ENCODE results near the gene RPS2.
A peak's percentile ranks its signal among the peaks of the same experiment; 100 is the strongest.
"Not testable (repeated sequence)": the region's sequence is repeated elsewhere in the genome, so short reads cannot be mapped to it uniquely, and the experiment has no call there.

RPS2 gene

GRCh38 chr16:1940273-1941161 is 24.1 kb downstream of the RPS2 start:
- H3K36me3 ChIP-seq, result peaks cover 61% of the 10 kb centered on the region
- H3K9me3 ChIP-seq, result no peaks in the 10 kb centered on the region
- peak overlapping the region; percentile 75 to 96 for H3K4me3 ChIP-seq (ENCODE audit: low read depth in 1 of 2, low read length in 1 of 2)
- no peaks in the 10 kb centered on the region for H3K27me3 ChIP-seq
- no peak for TF ChIP-seq CTCF (IDR thresholded peaks at IDR 0.05)
- peaks cover 69 to 75% of the 10 kb centered on the region in 2 experiments for H3K4me1 ChIP-seq (ENCODE audit: control insufficient read depth in 1 of 2, insufficient read depth in 1 of 2, low read depth in 1 of 2, low read length in 1 of 2)
- H3K27ac ChIP-seq, result peak overlapping the region; percentile 99

- Histone ChIP-seq H3K36me3 (peaks cover 68% of the 10 kb centered on the region), H3K4me3 (ENCODE audit: low read depth in 1 of 2, low read length in 1 of 2) (peak overlapping the region; percentile 75 to 96), H3K27ac (peak overlapping the region; percentile 99), H3K4me1 (ENCODE audit: control insufficient read depth in 1 of 2, insufficient read depth in 1 of 2, low read depth in 1 of 2, low read length in 1 of 2) (peaks cover 76 to 82% of the 10 kb centered on the region in 2 experiments)
- not testable (repeated sequence) for H3K27me3 ChIP-seq, H3K9me3 ChIP-seq
These were observed 24.8 kb downstream of the RPS2 start for GRCh38 chr16:1939833-1940232.

- Histone ChIP-seq H3K4me3 (ENCODE audit: low read depth in 1 of 2, low read length in 1 of 2) (peak overlapping the region; percentile 75 to 96), H3K27me3 (no peaks in the 10 kb centered on the region), H3K4me1 (ENCODE audit: control insufficient read depth in 1 of 2, insufficient read depth in 1 of 2, low read depth in 1 of 2, low read length in 1 of 2) (peaks cover 84 to 88% of the 10 kb centered on the region in 2 experiments), H3K9me3 (no peaks in the 10 kb centered on the region), H3K36me3 (peaks cover 72% of the 10 kb centered on the region), H3K27ac (peak overlapping the region; percentile 99)
- no peak for TF ChIP-seq CTCF (IDR thresholded peaks at IDR 0.05)
These were observed 25.7 kb downstream of the RPS2 start for GRCh38 chr16:1938910-1939309.

GRCh38 chr16:1938316-1938715 is 26.3 kb downstream of the RPS2 start:
- Histone ChIP-seq H3K4me1 (ENCODE audit: control insufficient read depth in 1 of 2, insufficient read depth in 1 of 2, low read depth in 1 of 2, low read length in 1 of 2) (peaks cover 84 to 88% of the 10 kb centered on the region in 2 experiments), H3K36me3 (peaks cover 72% of the 10 kb centered on the region), H3K4me3 (ENCODE audit: low read depth in 1 of 2, low read length in 1 of 2) (peak overlapping the region; percentile 75 to 96)

GRCh38 chr16:1936945-1937479 is 27.6 kb downstream of the RPS2 start:
- no peak for TF ChIP-seq CTCF (IDR thresholded peaks at IDR 0.05)
- Histone ChIP-seq H3K36me3 (peaks cover 72% of the 10 kb centered on the region), H3K4me1 (ENCODE audit: control insufficient read depth in 1 of 2, insufficient read depth in 1 of 2, low read depth in 1 of 2, low read length in 1 of 2) (peaks cover 96 to 98% of the 10 kb centered on the region in 2 experiments), H3K4me3 (ENCODE audit: low read depth in 1 of 2, low read length in 1 of 2) (peak overlapping the region; percentile 75 to 96), H3K27me3 (no peaks in the 10 kb centered on the region), H3K9me3 (no peaks in the 10 kb centered on the region), H3K27ac (peak overlapping the region; percentile 99)

More at GRCh38 chr16:1938316-1938715, 26.3 kb downstream of the RPS2 start:
- H3K9me3 ChIP-seq, result no peaks in the 10 kb centered on the region
- TF ChIP-seq CTCF (IDR thresholded peaks at IDR 0.05), result peak; percentile 52
- no peaks in the 10 kb centered on the region for H3K27me3 ChIP-seq
- H3K27ac ChIP-seq, result peak overlapping the region; percentile 99

All from neutrophil (primary cell).